ENCODE results near the gene MS4A1. TPM values are rescaled to one million over a fixed set of nuclear protein-coding genes. Genes with fewer than 3 reads are reported as not detected.

The MS4A1 gene
- total RNA-seq, 1 experiment from 2014 or later: not detected

- Mint-ChIP-seq H3K27me3 (ENCODE audit: insufficient read depth, unreplicated experiment) (peaks cover 12% of the 10 kb centered on the region), H3K9me3 (ENCODE audit: unreplicated experiment) (peaks cover 13% of the 10 kb centered on the region), H3K36me3 (ENCODE audit: insufficient read depth, unreplicated experiment) (no peaks in the 10 kb centered on the region), H3K4me1 (ENCODE audit: insufficient read depth, unreplicated experiment) (no peaks in the 10 kb centered on the region), H3K27ac (ENCODE audit: low read depth, unreplicated experiment) (no peak within 1 kb of the TSS), H3K4me3 (ENCODE audit: unreplicated experiment) (no peak within 1 kb of the TSS)
- intact Hi-C loops (cut with micrococcal nuclease): no loop called here
- BruUV-seq (replicated peaks): no TSS peak
- TF ChIP-seq CTCF (IDR thresholded peaks at IDR 0.05; ENCODE audit: unreplicated experiment): no peak
- CTCF ChIA-PET: no interaction called here
- POLR2A ChIA-PET: no interaction called here
- DNase-seq (ENCODE audit: unreplicated experiment): no peak
These were observed 26.4 kb upstream of the MS4A1 start, which contains the start of gene MS4A5 for GRCh38 chr11:60429272-60429671. TSS of gene MS4A5 (plus strand) at chr11:60429572. CDS start at chr11:60429675, 103 bp downstream.

DNA sequence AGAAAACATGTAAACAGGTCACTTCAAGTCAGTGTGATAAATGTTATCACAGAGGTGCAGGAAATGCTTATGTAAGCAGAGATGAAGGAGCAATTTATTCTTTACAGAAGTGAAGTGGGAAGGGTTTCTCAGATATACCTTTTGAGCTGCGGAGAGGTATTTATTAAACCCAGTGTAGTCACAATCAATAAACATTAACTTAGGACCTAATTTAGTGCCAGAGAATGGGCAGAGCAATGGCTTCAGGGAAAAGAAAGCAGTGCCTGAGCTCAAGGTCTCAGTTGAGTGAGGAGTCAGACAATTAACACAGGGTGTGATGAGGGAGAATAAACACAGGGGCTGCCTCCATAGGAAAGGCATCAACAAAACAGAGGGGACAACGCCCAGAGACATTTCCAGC, 24.4 kb upstream of the MS4A1 start:
- BruUV-seq (replicated peaks): no TSS peak
- Mint-ChIP-seq H3K27me3 (ENCODE audit: insufficient read depth, unreplicated experiment) (peaks cover 12% of the 10 kb centered on the region), H3K36me3 (ENCODE audit: insufficient read depth, unreplicated experiment) (no peaks in the 10 kb centered on the region), H3K4me3 (ENCODE audit: unreplicated experiment) (no peak overlapping the region), H3K4me1 (ENCODE audit: insufficient read depth, unreplicated experiment) (no peaks in the 10 kb centered on the region), H3K9me3 (ENCODE audit: unreplicated experiment) (peaks cover 13% of the 10 kb centered on the region), H3K27ac (ENCODE audit: low read depth, unreplicated experiment) (no peak overlapping the region)
- intact Hi-C loops (cut with micrococcal nuclease): no loop called here
- CTCF ChIA-PET: interaction anchor here (0.6 to 0.7 kb wide), 3 partner anchors 14 to 752 kb away, joined by 3 to 4 read pairs (median 4); no protein-coding TSS in a partner anchor
- no peak for DNase-seq (ENCODE audit: unreplicated experiment)
- TF ChIP-seq CTCF (IDR thresholded peaks at IDR 0.05; ENCODE audit: unreplicated experiment): no peak
- POLR2A ChIA-PET: interaction anchor here (1.6 kb wide), 1 partner anchor 61 kb away, joined by 3 read pairs; no protein-coding TSS in a partner anchor

GRCh38 chr11:60433401-60433800, 22.2 kb upstream of the MS4A1 start:
- Mint-ChIP-seq H3K27me3 (ENCODE audit: insufficient read depth, unreplicated experiment) (peaks cover 12% of the 10 kb centered on the region), H3K9me3 (ENCODE audit: unreplicated experiment) (peaks cover 13% of the 10 kb centered on the region), H3K4me1 (ENCODE audit: insufficient read depth, unreplicated experiment) (no peaks in the 10 kb centered on the region), H3K36me3 (ENCODE audit: insufficient read depth, unreplicated experiment) (no peaks in the 10 kb centered on the region), H3K27ac (ENCODE audit: low read depth, unreplicated experiment) (no peak overlapping the region), H3K4me3 (ENCODE audit: unreplicated experiment) (no peak overlapping the region)
- no TSS peak for BruUV-seq (replicated peaks)
- CTCF ChIA-PET: no interaction called here
- TF ChIP-seq CTCF (IDR thresholded peaks at IDR 0.05; ENCODE audit: unreplicated experiment): no peak
- POLR2A ChIA-PET: no interaction called here
- intact Hi-C loops (cut with micrococcal nuclease): no loop called here
- no peak for DNase-seq (ENCODE audit: unreplicated experiment)

GRCh38 chr11:60447070-60447469, 8.6 kb upstream of the MS4A1 start:
- no peaks in the 10 kb centered on the region for H3K9me3 Mint-ChIP-seq (ENCODE audit: unreplicated experiment)
- no peak overlapping the region for H3K27ac Mint-ChIP-seq (ENCODE audit: low read depth, unreplicated experiment)
- H3K4me3 Mint-ChIP-seq (ENCODE audit: unreplicated experiment): peak overlapping the region; percentile 30
- H3K36me3 Mint-ChIP-seq (ENCODE audit: insufficient read depth, unreplicated experiment): no peaks in the 10 kb centered on the region
- POLR2A ChIA-PET: no interaction called here
- no peaks in the 10 kb centered on the region for H3K27me3 Mint-ChIP-seq (ENCODE audit: insufficient read depth, unreplicated experiment)
- CTCF ChIA-PET: no interaction called here
- no peaks in the 10 kb centered on the region for H3K4me1 Mint-ChIP-seq (ENCODE audit: insufficient read depth, unreplicated experiment)
- intact Hi-C loops (cut with micrococcal nuclease): no loop called here
- no peak for DNase-seq (ENCODE audit: unreplicated experiment)
- no peak for TF ChIP-seq CTCF (IDR thresholded peaks at IDR 0.05; ENCODE audit: unreplicated experiment)
- no TSS peak for BruUV-seq (replicated peaks)
